Skeletal muscle tissue (tissue), 5 donors: ENCODE results near the gene KLHL35. TPM values are rescaled to one million over a fixed set of nuclear protein-coding genes. Genes with fewer than 3 reads are reported as not detected.
"Not testable (repeated sequence)": the region's sequence is repeated elsewhere in the genome, so short reads cannot be mapped to it uniquely, and the experiment has no call there.

Experiments
- H3K27ac ChIP-seq: one replicate; pipeline ENCODE4 v1.7.0; 2013; ENCODE audit warnings: mild to moderate bottlenecking, low read depth, low read length, inconsistent platforms
- H3K27me3 ChIP-seq, 3 donors: one replicate each; pipeline ENCODE4 v1.7.0; 2013; ENCODE audit warnings: low read length in 3 of 3; ENCODE audit not compliant: control insufficient read depth in 3 of 3, insufficient read depth in 3 of 3
- H3K36me3 ChIP-seq, 3 donors: one replicate each; pipeline ENCODE4 v1.7.0; 2013; ENCODE audit warnings: low read length in 3 of 3; ENCODE audit not compliant: control insufficient read depth in 3 of 3, insufficient read depth in 3 of 3
- H3K4me1 ChIP-seq, 3 donors: one replicate each; pipeline ENCODE4 v1.7.0; 2013; ENCODE audit warnings: low read length in 3 of 3, mild to moderate bottlenecking in 3 of 3; ENCODE audit not compliant: control insufficient read depth in 3 of 3, insufficient read depth in 3 of 3
- H3K4me3 ChIP-seq, 3 donors: one replicate each; pipeline ENCODE4 v1.7.0; 2013; ENCODE audit warnings: low read length in 3 of 3
- H3K9ac ChIP-seq, 3 donors: one replicate each; pipeline ENCODE4 v1.7.0; 2013; ENCODE audit warnings: low read length in 3 of 3, mild to moderate bottlenecking in 3 of 3, moderate library complexity in 2 of 3, low read depth in 1 of 3
- H3K9me3 ChIP-seq, 3 donors: one replicate each; pipeline ENCODE4 v1.7.0; 2013; ENCODE audit warnings: low read length in 3 of 3; ENCODE audit not compliant: control insufficient read depth in 3 of 3
- small RNA-seq: library from RNA; depleted of rRNA; stranded (forward); fragments of <200 nt; gene quantifications from one replicate; pipeline ENCODE3, GENCODE V24; 2014
- total RNA-seq: library from RNA; depleted of rRNA; stranded (reverse); fragments of >200 nt; gene quantifications from one replicate; pipeline ENCODE4 v1.2.3, GENCODE V29; 2014
- donor health status: Osteomylitis.

Gene KLHL35
- total RNA-seq, 1 donor from 2014 or later: 4.7 TPM

DNA sequence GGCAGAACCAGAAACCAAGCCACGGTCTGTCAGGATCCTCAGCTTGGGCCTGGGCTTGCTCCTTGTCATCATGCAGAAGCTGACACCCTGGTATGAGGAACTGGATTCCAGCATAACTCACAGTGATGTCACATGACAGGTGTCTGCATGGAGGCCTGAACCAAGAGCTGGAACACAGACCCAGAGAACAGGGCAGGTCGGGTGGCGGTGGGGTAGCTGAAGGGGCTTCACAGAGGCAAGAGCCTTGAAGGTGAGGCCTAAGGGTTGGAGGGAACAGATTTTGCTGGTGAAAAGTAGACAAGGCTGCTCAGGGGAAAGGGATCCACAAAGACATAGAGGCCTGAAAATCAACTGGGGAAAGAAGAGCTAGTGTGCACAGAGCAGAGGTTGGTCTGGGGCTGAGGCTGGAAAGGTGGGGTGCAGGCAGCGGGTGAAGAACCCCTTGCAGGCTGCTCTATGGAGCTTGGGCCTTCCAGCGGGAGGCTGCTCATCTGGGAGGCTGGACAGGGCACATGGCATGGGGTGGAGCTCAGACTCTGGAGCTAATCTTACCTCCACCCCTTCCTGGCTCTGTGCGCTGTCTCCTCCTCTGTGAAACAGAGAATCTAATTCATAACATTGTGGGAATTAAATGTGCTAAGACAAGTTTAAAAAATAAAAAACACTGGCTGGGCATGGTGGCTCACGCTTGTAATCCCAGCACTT lies 52.1 kb downstream of the KLHL35 start:
- Histone ChIP-seq H3K9me3 (no peaks in the 10 kb centered on the region), H3K9ac (peak overlapping the region in 2 of 3 donors; percentile 16 to 38), H3K36me3 (no peaks in the 10 kb centered on the region), H3K27ac (no peak overlapping the region), H3K4me3 (no peak overlapping the region), H3K4me1 (peaks cover 0 to 5% (median 0%) of the 10 kb centered on the region in 3 donors), H3K27me3 (no peaks in the 10 kb centered on the region)

DNA sequence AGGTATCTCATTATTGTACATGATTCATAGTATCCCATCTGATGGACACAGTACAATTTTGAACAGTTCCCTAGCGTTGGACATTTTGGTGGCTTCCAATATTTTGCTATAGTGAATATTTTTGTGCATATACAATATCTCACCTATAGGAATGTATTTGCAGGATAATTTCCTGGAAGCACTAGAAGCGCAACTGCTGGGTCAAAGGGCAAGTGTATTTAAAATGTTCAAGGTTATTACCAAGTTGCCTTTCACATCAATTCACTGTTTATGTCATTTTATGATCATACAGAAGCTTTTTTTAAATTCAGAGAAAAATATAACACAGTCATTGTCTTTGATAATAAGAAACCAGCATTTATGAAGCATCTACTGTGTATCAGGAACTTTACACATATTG lies 52.8 kb downstream of the KLHL35 start:
- H3K36me3 ChIP-seq: no peaks in the 10 kb centered on the region
- H3K27ac ChIP-seq: no peak overlapping the region
- peak overlapping the region in 1 of 3 donors; percentile 16 for H3K9ac ChIP-seq

DNA sequence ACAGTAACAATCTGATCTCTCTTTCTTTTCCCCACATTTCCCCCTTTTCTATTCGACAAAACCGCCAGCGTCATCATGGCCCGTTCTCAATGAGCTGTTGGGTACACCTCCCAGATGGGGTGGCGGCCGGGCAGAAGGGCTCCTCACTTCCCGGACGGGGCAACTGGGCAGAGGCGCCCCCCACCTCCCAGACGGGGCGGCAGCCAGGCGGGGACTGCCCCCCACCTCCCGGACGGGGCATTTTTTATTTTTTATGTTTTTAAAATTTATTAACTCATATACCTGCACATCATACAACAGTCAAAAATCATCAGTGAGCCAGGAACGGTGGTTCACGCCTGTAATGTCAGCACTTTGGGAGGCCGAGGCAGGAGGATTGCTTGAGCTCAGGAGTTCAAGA lies 54.2 kb downstream of the KLHL35 start:
- not testable (repeated sequence) for H3K4me3 ChIP-seq, H3K27me3 ChIP-seq

More for the DNA sequence above, 52.8 kb downstream of the KLHL35 start:
- no peaks in the 10 kb centered on the region for H3K27me3 ChIP-seq
- no peak overlapping the region for H3K4me3 ChIP-seq
- peaks cover 0 to 5% (median 0%) of the 10 kb centered on the region in 3 donors for H3K4me1 ChIP-seq
- H3K9me3 ChIP-seq: no peaks in the 10 kb centered on the region

DNA sequence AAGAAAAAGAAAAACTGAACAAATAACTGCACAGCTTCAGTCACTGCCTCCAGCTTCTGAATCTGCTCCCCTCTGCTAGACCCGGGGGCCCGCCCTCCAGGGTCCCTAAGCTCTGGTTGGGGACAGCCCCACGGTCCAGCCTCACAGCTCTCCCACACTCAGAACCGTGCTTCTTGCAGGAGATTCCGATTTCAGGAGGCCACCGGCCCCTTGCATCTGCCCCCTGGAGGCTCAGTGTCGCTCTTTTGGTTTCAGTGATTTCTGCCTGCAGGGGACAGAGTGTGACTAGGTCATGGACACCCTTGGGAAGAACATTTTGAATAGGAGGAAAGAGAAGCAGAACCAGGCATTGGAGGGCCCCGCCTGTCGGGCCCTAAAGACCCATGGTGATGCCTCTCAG lies 56.8 kb downstream of the KLHL35 start:
- H3K27me3 ChIP-seq: no peaks in the 10 kb centered on the region
- H3K36me3 ChIP-seq: no peaks in the 10 kb centered on the region
- no peak overlapping the region for H3K4me3 ChIP-seq
- no peak overlapping the region for H3K9ac ChIP-seq
- peaks cover 0 to 5% (median 0%) of the 10 kb centered on the region in 3 donors for H3K4me1 ChIP-seq
- H3K27ac ChIP-seq: no peak overlapping the region
- H3K9me3 ChIP-seq: no peaks in the 10 kb centered on the region

More for the DNA sequence above, 54.2 kb downstream of the KLHL35 start:
- H3K9ac ChIP-seq, H3K36me3 ChIP-seq, H3K4me1 ChIP-seq, H3K9me3 ChIP-seq, H3K27ac ChIP-seq: not testable (repeated sequence)

DNA sequence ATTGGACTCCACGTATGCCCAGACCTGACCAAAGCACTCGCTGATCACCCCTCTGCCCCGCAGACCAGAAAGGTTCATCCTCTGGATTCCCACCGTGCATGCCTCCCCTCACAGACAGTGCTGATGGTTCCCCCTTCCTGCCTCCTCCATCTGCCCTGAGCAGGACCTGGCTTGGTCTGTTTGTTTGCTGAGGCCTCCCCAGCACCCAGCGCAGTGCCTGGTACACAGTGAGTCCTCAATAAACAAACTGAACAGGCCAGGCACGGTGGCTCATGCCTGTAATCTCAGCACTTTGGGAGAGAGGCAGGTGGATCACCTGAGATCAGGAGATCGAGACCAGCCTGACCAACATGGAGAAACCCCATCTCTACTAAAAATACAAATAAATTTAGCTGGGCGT lies 57.4 kb downstream of the KLHL35 start:
- H3K27ac ChIP-seq: no peak overlapping the region
- no peak overlapping the region for H3K9ac ChIP-seq
- no peaks in the 10 kb centered on the region for H3K36me3 ChIP-seq
- peaks cover 0 to 2% (median 0%) of the 10 kb centered on the region in 3 donors for H3K4me1 ChIP-seq
- no peaks in the 10 kb centered on the region for H3K27me3 ChIP-seq
- no peak overlapping the region for H3K4me3 ChIP-seq
- no peaks in the 10 kb centered on the region for H3K9me3 ChIP-seq

DNA sequence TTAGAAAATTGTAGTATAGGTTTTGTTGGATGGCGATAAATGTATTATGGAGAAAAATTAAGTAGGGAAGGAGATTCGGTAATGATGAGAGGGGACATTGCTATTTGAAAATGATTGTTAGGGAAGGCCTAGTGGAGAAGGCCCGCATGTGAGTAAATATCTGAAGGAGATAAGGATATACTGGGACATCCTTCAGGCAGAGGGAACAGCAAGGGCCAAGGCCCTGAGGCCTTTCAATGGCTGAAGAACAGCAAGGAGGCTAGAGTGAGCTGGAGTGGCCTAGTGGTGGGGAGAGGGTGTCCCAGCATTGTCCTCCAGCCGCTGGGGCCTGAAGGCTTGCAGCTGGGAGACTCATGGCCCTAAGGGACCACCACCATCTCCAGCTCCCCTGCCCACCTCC lies 58.4 kb downstream of the KLHL35 start:
- no peak overlapping the region for H3K4me3 ChIP-seq
- peaks cover 0 to 3% (median 0%) of the 10 kb centered on the region in 3 donors for H3K27me3 ChIP-seq
- no peaks in the 10 kb centered on the region for H3K4me1 ChIP-seq
- H3K9me3 ChIP-seq: peaks cover 0 to 3% (median 0%) of the 10 kb centered on the region in 3 donors
- H3K36me3 ChIP-seq: no peaks in the 10 kb centered on the region
- H3K9ac ChIP-seq: no peak overlapping the region
- no peak overlapping the region for H3K27ac ChIP-seq

DNA sequence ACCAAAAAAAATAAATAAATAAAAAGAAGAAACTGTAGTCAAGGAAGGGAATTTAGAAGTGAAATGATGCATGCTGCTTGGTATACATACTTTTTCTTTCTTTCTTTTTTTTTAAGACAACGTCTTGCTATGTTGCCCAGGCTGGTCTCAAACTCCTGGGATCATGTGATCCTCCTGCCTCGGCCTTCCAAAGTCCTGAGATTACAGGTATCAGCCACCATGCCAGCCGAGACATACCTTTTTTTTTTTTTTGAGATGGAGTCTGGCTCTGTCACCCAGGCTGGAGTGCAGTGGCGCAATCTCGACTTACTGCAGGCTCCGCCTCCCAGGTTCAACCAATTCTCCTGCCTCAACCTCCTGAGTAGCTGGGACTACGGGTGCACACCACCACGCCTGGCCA lies 59.8 kb downstream of the KLHL35 start:
- Histone ChIP-seq H3K36me3 (no peaks in the 10 kb centered on the region), H3K9me3 (peaks cover 0 to 5% (median 0%) of the 10 kb centered on the region in 3 donors), H3K9ac (no peak overlapping the region), H3K27ac (no peak overlapping the region), H3K4me1 (no peaks in the 10 kb centered on the region), H3K27me3 (peaks cover 0 to 3% (median 0%) of the 10 kb centered on the region in 3 donors), H3K4me3 (no peak overlapping the region)

Small RNAs within 50 kb of the gene (small RNA-seq; reads per million reads assigned to genes)
- not detected for gene SNORD15A
- 75.6 reads per million, percentile 96 among the genes with 10 or more reads in this experiment for gene SNORD15B

Other genes starting within 250 kb of the KLHL35 start
- not detected for gene TPBGL, start 192.4 kb downstream of the KLHL35 start, total RNA-seq
- 30.3 TPM for gene ARRB1, start 81.5 kb downstream of the KLHL35 start, total RNA-seq
- 2,115 TPM for gene RPS3, start 33.7 kb downstream of the KLHL35 start, total RNA-seq
- 7.8 TPM for gene GDPD5, start 92.7 kb upstream of the KLHL35 start, total RNA-seq
- 237 TPM for gene SERPINH1, start 129.1 kb upstream of the KLHL35 start, total RNA-seq
- 2.1 TPM for gene MAP6, start 235.8 kb upstream of the KLHL35 start, total RNA-seq